HEK293 (cell line): ENCODE data around the gene ZNF670.

Source experiments
- CTCF ChIP-seq: fragments of 450-650 bp; formaldehyde crosslinking; IDR thresholded peaks from 2 replicates; pipeline ENCODE4 v1.5.1; 2016; ENCODE audit warnings: missing biosample characterization, missing genetic modification characterization
- IKZF3 ChIP-seq: fragments of 450-650 bp; IDR thresholded peaks from 2 replicates; pipeline ENCODE4 v1.5.0; 2018; ENCODE audit warnings: missing biosample characterization, mild to moderate bottlenecking, missing genetic modification characterization, moderate library complexity
- KLF1 ChIP-seq: fragments of 450-650 bp; formaldehyde crosslinking; IDR thresholded peaks from 2 replicates; pipeline ENCODE4 v1.5.1; 2016; ENCODE audit warnings: missing biosample characterization, missing genetic modification characterization
- PBX3 ChIP-seq: sonication (generic); formaldehyde crosslinking; IDR thresholded peaks from 2 replicates; pipeline ENCODE4 v1.8.1; 2022; ENCODE audit warnings: mild to moderate bottlenecking, moderate library complexity, missing genetic modification reagents
- SCRT2 ChIP-seq: fragments of 450-650 bp; formaldehyde crosslinking; IDR thresholded peaks from 2 replicates; pipeline ENCODE4 v1.5.1; 2016; ENCODE audit warnings: missing biosample characterization, missing genetic modification characterization
- ZFHX2 ChIP-seq: fragments of 450-650 bp; formaldehyde crosslinking; conservative IDR thresholded peaks from 2 replicates; pipeline ENCODE4 v1.5.1; 2016; ENCODE audit warnings: missing biosample characterization, missing genetic modification characterization
- ZNF292 ChIP-seq: fragments of 450-650 bp; formaldehyde crosslinking; IDR thresholded peaks from 2 replicates; pipeline ENCODE4 v1.5.1; 2016; ENCODE audit warnings: low read depth, missing biosample characterization, missing genetic modification characterization, borderline replicate concordance
- ZNF366 ChIP-seq: fragments of 450-650 bp; formaldehyde crosslinking; conservative IDR thresholded peaks from 2 replicates; pipeline ENCODE4 v1.5.1; 2016; ENCODE audit warnings: missing biosample characterization, missing genetic modification characterization
- ZNF645 ChIP-seq: fragments of 450-650 bp; formaldehyde crosslinking; IDR thresholded peaks from 2 replicates; pipeline ENCODE4; 2016; ENCODE audit warnings: missing biosample characterization, missing genetic modification characterization

GRCh38 chr1:247114351-247115140 is 35.9 kb upstream of the ZNF670 start:
- TF ChIP-seq PBX3 (CRISPR knock-in tag) (no peak), CTCF (tag by site-specific recombination) (no peak), ZFHX2 (tag by site-specific recombination) (no peak), ZNF292 (tag by site-specific recombination) (no peak), ZNF645 (tag by site-specific recombination) (no peak), IKZF3 (tag by site-specific recombination) (no peak), ZNF366 (no peak), KLF1 (no peak), SCRT2 (no peak)
